Glutamatergic neuron (in vitro differentiated cells): ENCODE data around the gene NTNG1. TPM values are rescaled to one million over a fixed set of nuclear protein-coding genes. Genes with fewer than 3 reads are reported as not detected.

ENCODE experiments used
- DNase-seq: peaks from one replicate; pipeline ENCODE4 v3.0.0; 2022
- H3K27ac Mint-ChIP-seq: one replicate; pipeline ENCODE4 v1.8.0; 2020; ENCODE audit warnings: mild to moderate bottlenecking, mixed read lengths, inconsistent platforms; ENCODE audit not compliant: unreplicated experiment
- H3K27me3 Mint-ChIP-seq: one replicate; pipeline ENCODE4 v1.8.0; 2020; ENCODE audit warnings: mild to moderate bottlenecking, moderate library complexity, mixed read lengths, inconsistent platforms; ENCODE audit not compliant: unreplicated experiment
- H3K36me3 Mint-ChIP-seq: one replicate; pipeline ENCODE4 v1.8.0; 2020; ENCODE audit warnings: mild to moderate bottlenecking, mixed read lengths, inconsistent platforms; ENCODE audit not compliant: unreplicated experiment
- H3K4me1 Mint-ChIP-seq: one replicate; pipeline ENCODE4 v1.8.0; 2020; ENCODE audit warnings: mild to moderate bottlenecking, low read depth, mixed read lengths, inconsistent platforms; ENCODE audit not compliant: unreplicated experiment
- H3K4me3 Mint-ChIP-seq: one replicate; pipeline ENCODE4 v1.8.0; 2020; ENCODE audit warnings: mild to moderate bottlenecking, mixed read lengths, inconsistent platforms; ENCODE audit not compliant: unreplicated experiment
- H3K9me3 Mint-ChIP-seq: one replicate; pipeline ENCODE4 v1.8.0; 2020; ENCODE audit warnings: mild to moderate bottlenecking, moderate library complexity, mixed read lengths, inconsistent platforms; ENCODE audit not compliant: unreplicated experiment
- total RNA-seq: library from RNA; stranded (reverse); fragmentation: NEBNext Ultra II Directional; extraction: Animal tissue kit (Norgen Biotek cat#: 25700); gene quantifications from one replicate; pipeline ENCODE4 v1.2.1, GENCODE V29; 2021; ENCODE audit not compliant: unreplicated experiment
- TF ChIP-seq, protein P1 (sequence below): fragments of 200-600 bp; sonication (generic); IDR thresholded peaks from one replicate; pipeline ENCODE4 v1.5.0; 2021; ENCODE audit not compliant: partially characterized antibody, unreplicated experiment

The NTNG1 gene
- total RNA-seq, 1 donor from 2014 or later, result 3.2 TPM

DNA sequence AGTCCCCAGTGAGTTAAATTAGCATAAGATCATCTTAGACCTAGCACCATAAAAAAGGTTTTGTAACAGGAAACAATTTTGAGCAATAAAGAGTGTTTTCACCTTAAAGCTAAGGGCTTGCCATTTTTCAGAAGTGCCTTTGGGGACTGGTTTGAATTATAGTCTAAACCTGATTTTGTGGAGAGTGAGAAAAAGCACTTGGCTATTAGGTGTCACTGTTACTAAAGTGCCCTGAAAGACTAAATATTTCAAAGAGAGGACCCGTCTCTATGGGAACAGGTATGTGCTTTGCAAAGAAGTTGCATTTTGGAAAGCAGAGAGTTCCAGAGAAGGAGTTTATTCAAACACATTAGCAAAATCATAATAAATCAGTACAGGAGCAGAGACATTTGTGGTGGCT, 9.1 kb downstream of the NTNG1 start:
- Mint-ChIP-seq H3K4me3 (no peak overlapping the region), H3K27ac (no peak overlapping the region), H3K4me1 (peaks cover 8% of the 10 kb centered on the region), H3K27me3 (no peaks in the 10 kb centered on the region), H3K9me3 (no peaks in the 10 kb centered on the region), H3K36me3 (no peaks in the 10 kb centered on the region)
- DNase-seq, result no peak
- TF ChIP-seq, protein P1, sequence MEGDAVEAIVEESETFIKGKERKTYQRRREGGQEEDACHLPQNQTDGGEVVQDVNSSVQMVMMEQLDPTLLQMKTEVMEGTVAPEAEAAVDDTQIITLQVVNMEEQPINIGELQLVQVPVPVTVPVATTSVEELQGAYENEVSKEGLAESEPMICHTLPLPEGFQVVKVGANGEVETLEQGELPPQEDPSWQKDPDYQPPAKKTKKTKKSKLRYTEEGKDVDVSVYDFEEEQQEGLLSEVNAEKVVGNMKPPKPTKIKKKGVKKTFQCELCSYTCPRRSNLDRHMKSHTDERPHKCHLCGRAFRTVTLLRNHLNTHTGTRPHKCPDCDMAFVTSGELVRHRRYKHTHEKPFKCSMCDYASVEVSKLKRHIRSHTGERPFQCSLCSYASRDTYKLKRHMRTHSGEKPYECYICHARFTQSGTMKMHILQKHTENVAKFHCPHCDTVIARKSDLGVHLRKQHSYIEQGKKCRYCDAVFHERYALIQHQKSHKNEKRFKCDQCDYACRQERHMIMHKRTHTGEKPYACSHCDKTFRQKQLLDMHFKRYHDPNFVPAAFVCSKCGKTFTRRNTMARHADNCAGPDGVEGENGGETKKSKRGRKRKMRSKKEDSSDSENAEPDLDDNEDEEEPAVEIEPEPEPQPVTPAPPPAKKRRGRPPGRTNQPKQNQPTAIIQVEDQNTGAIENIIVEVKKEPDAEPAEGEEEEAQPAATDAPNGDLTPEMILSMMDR, result no peak

DNA sequence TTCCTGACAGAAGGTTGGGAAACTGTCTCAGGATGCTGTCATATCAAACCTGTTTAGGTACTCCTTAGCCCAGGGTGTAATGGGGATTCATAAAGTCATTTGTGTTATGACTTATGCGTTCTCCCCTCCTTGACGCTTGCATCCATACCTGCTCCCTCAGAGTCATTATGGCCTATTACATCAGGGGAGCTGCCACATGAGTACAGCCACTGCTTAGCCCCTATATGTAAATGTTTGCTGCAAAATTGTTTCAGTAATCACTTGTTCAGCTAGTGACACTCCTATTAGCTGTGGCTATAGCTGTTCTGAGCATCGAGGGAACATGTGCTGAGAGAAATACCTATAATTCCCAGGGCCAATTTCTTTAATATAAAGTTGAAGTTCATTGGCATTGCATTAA, 10.5 kb downstream of the NTNG1 start:
- TF ChIP-seq, protein P1, result no peak
- no peak for DNase-seq
- H3K36me3 Mint-ChIP-seq, result no peaks in the 10 kb centered on the region
- H3K9me3 Mint-ChIP-seq, result no peaks in the 10 kb centered on the region
- peaks cover 8% of the 10 kb centered on the region for H3K4me1 Mint-ChIP-seq
- no peak overlapping the region for H3K4me3 Mint-ChIP-seq
- H3K27me3 Mint-ChIP-seq, result no peaks in the 10 kb centered on the region
- no peak overlapping the region for H3K27ac Mint-ChIP-seq

DNA sequence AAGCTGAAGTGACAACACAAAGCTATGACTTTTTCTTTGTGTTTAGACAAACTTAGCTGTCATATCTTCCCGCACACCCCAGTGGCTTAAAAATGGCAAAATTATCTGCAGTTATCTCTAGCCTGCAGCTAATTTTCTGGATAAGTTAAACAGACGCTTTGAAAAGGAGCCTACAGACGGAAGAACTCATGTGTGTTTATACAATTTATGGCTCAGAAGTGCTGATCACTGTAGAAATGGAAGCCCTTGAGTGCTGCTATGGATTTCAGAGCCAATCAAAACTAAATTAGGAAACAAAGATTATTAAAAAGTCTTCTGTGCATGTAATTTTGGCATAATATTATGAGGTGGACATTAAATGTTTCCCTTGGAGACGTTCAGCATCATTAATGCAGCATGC, 11.6 kb downstream of the NTNG1 start:
- DNase-seq, result no peak
- TF ChIP-seq, protein P1, result no peak
- no peak overlapping the region for H3K4me3 Mint-ChIP-seq
- peaks cover 8% of the 10 kb centered on the region for H3K4me1 Mint-ChIP-seq
- H3K27me3 Mint-ChIP-seq, result no peaks in the 10 kb centered on the region
- no peaks in the 10 kb centered on the region for H3K36me3 Mint-ChIP-seq
- no peak overlapping the region for H3K27ac Mint-ChIP-seq
- no peaks in the 10 kb centered on the region for H3K9me3 Mint-ChIP-seq

DNA sequence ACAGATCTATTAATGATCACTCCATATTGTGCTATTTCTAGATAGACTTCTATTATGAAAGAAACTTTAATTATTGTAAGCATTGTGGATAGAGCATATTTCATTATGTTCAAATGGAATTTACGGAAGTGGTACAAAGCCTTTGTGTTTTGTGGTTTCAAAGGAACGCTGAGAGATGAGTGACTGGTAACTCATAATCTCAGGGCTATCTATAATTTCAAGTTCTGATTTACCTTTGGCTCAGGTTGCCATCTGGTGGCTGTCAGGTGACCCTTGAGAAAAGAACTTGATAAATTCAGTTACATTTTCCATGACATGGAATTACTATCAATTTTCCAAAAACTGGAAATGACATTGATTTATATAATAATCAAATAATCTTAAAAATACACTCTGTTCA, 12.2 kb downstream of the NTNG1 start:
- H3K4me1 Mint-ChIP-seq, result peaks cover 8% of the 10 kb centered on the region
- H3K36me3 Mint-ChIP-seq, result no peaks in the 10 kb centered on the region
- H3K9me3 Mint-ChIP-seq, result no peaks in the 10 kb centered on the region
- DNase-seq, result no peak
- TF ChIP-seq, protein P1, result no peak
- H3K27ac Mint-ChIP-seq, result no peak overlapping the region
- no peaks in the 10 kb centered on the region for H3K27me3 Mint-ChIP-seq
- H3K4me3 Mint-ChIP-seq, result no peak overlapping the region

DNA sequence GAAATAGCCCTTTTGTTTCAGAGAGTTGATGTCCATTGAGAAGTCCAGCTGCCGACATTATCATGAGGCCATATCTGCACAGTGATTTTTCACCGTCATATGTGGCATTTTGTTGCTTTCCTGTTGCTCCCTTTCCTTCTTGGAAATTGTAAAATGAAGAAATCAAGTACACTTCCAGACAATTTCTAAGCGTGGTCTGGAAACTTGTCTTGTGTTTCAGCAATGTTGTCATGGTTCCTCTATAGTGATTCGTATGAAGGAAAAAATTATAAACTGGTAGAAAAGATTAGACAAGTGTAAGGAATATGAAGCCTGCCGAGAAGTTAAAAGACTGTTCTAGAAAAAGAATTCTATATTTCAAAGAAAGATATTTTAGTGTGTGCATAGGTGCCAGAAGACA, 17.7 kb downstream of the NTNG1 start:
- no peak overlapping the region for H3K27ac Mint-ChIP-seq
- no peaks in the 10 kb centered on the region for H3K4me1 Mint-ChIP-seq
- H3K9me3 Mint-ChIP-seq, result no peaks in the 10 kb centered on the region
- H3K36me3 Mint-ChIP-seq, result no peaks in the 10 kb centered on the region
- DNase-seq, result no peak
- no peak overlapping the region for H3K4me3 Mint-ChIP-seq
- no peaks in the 10 kb centered on the region for H3K27me3 Mint-ChIP-seq
- TF ChIP-seq, protein P1, result no peak
